ENCODE results near the gene PRRC2B. TPM values are rescaled to one million over a fixed set of nuclear protein-coding genes. Genes with fewer than 3 reads are reported as not detected.

PRRC2B gene
- total RNA-seq, 1 donor: 69.7 TPM

DNA sequence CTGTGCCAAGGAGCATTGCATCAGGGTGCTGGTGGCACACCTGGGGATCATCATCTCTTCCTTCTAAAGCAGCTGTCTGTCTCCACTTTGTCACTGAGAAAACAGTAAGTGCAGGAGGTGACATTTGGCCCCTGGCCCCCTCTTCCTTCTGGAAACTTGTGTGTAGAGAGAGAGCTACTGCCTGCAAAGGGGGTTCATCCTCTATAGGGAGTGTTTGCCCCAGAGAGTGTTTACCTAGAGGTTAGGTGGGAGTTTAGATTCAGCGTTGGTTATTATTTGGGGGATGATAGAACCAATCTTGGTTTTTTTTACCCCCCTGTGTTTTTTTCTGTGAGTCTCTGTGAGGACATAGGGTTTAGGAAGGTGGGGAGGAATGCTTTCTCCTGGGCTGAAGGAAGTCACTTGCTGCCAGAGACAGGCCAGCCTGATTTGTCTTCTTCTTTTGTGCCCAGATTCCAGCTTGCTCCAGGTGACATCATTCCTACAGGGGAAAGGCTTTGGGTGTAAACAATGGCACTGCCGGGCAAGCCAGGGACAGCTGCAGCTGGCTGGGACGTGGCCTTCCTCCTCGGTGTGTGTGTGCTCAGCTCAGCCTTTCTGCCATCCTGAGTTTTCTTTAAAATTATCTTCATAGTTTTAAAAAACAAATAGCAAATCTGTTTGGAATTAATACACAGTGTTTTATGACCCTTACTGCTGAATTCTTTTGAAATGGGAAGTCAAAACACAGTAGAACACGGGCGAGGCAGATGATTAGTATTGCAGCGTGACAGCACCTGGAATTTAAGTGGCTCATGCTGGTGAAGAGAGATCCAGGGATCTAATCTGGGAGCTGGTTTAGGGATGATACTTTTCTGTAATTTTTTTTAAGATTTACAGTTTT, 24.5 kb downstream of the PRRC2B start:
- no peak for DNase-seq (ENCODE audit: low read depth)
- TF ChIP-seq CTCF (IDR thresholded peaks at IDR 0.05; ENCODE audit: insufficient read depth, low read length): no peak
- H3K4me3 ChIP-seq (ENCODE audit: low read depth, low read length): no peak overlapping the region

GRCh38 chr9:131419026-131419614, 25.2 kb downstream of the PRRC2B start:
- DNase-seq (ENCODE audit: low read depth): no peak
- no peak for TF ChIP-seq CTCF (IDR thresholded peaks at IDR 0.05; ENCODE audit: insufficient read depth, low read length)
- no peak overlapping the region for H3K4me3 ChIP-seq (ENCODE audit: low read depth, low read length)

GRCh38 chr9:131419716-131420115, 25.8 kb downstream of the PRRC2B start:
- DNase-seq (ENCODE audit: low read depth): no peak
- no peak for TF ChIP-seq CTCF (IDR thresholded peaks at IDR 0.05; ENCODE audit: insufficient read depth, low read length)
- H3K4me3 ChIP-seq (ENCODE audit: low read depth, low read length): no peak overlapping the region

GRCh38 chr9:131420980-131421624, 27.2 kb downstream of the PRRC2B start:
- DNase-seq (ENCODE audit: low read depth): peak; percentile 63
- peak; percentile 54 for TF ChIP-seq CTCF (IDR thresholded peaks at IDR 0.05; ENCODE audit: insufficient read depth, low read length)

GRCh38 chr9:131421691-131422090, 27.8 kb downstream of the PRRC2B start:
- no peak for TF ChIP-seq CTCF (IDR thresholded peaks at IDR 0.05; ENCODE audit: insufficient read depth, low read length)
- H3K4me3 ChIP-seq (ENCODE audit: low read depth, low read length): no peak overlapping the region
- DNase-seq (ENCODE audit: low read depth): no peak

More at GRCh38 chr9:131420980-131421624, 27.2 kb downstream of the PRRC2B start:
- no peak overlapping the region for H3K4me3 ChIP-seq (ENCODE audit: low read depth, low read length)

- no peak overlapping the region for H3K4me3 ChIP-seq (ENCODE audit: low read depth, low read length)
- DNase-seq (ENCODE audit: low read depth): no peak
- TF ChIP-seq CTCF (IDR thresholded peaks at IDR 0.05; ENCODE audit: insufficient read depth, low read length): no peak
Measured at GRCh38 chr9:131422241-131422792, 28.4 kb downstream of the PRRC2B start.
